Stimulated activated naive CD8-positive, alpha-beta T cell treated with anti-CD3 and anti-CD28 coated beads, Interleukin-15, amount 100 ng/mL, for 72 hours (primary cell): ENCODE measurements around the gene THADA.
A peak's percentile ranks its signal among the peaks of the same experiment; 100 is the strongest.

ENCODE experiments used
- ATAC-seq: fragments of 150-1000 bp; cut with Tn5 transposase; 2 replicates; pipeline ENCODE4 v1.10.0; 2021; ENCODE audit warnings: mild to moderate bottlenecking, moderate library complexity
- DNase-seq, 2 donors: peaks; one replicate each; pipeline ENCODE4 v3.0.0; 2021 to 2022
- H3K27ac Mint-ChIP-seq, 2 donors: one replicate each; pipeline ENCODE4 v1.8.0; 2022; ENCODE audit warnings: mild to moderate bottlenecking in 2 of 2, mixed read lengths in 2 of 2, moderate library complexity in 2 of 2
- H3K27me3 Mint-ChIP-seq: one replicate; pipeline ENCODE4 v1.8.0; 2022; ENCODE audit warnings: mixed read lengths
- H3K4me1 Mint-ChIP-seq: one replicate; pipeline ENCODE4 v1.8.0; 2022; ENCODE audit warnings: mild to moderate bottlenecking, mixed read lengths
- H3K4me3 Mint-ChIP-seq, 2 donors: one replicate each; pipeline ENCODE4 v1.8.0; 2022; ENCODE audit warnings: mild to moderate bottlenecking in 2 of 2, mixed read lengths in 2 of 2, moderate library complexity in 1 of 2
- H3K9me3 Mint-ChIP-seq, 2 donors: one replicate each; pipeline ENCODE4 v1.8.0; 2022; ENCODE audit warnings: mixed read lengths in 2 of 2

Gene THADA

DNA sequence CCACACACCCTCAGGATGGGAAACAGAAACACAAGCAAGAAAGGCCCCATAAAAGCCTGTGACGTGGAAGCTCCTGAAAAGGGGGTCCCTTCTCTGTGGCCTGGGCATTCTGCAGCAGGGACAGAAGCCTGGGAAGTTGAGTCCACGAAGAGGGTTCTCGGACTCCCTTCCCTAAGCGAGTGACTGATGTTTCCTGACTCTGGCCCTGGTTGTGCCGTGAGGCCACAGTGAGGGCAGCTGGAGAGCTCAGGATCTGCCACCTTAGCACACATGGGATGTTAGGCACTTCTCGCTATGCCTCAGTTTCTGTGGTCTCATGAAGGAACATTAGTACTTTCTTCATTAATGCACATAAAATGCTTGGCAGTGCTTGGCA is 282.2 kb downstream of the THADA start:
- Mint-ChIP-seq H3K27ac (no peak overlapping the region), H3K9me3 (no peaks in the 10 kb centered on the region), H3K27me3 (no peaks in the 10 kb centered on the region), H3K4me3 (no peak overlapping the region), H3K4me1 (peaks cover 26% of the 10 kb centered on the region)
- ATAC-seq = no peak
- no peak for DNase-seq

DNA sequence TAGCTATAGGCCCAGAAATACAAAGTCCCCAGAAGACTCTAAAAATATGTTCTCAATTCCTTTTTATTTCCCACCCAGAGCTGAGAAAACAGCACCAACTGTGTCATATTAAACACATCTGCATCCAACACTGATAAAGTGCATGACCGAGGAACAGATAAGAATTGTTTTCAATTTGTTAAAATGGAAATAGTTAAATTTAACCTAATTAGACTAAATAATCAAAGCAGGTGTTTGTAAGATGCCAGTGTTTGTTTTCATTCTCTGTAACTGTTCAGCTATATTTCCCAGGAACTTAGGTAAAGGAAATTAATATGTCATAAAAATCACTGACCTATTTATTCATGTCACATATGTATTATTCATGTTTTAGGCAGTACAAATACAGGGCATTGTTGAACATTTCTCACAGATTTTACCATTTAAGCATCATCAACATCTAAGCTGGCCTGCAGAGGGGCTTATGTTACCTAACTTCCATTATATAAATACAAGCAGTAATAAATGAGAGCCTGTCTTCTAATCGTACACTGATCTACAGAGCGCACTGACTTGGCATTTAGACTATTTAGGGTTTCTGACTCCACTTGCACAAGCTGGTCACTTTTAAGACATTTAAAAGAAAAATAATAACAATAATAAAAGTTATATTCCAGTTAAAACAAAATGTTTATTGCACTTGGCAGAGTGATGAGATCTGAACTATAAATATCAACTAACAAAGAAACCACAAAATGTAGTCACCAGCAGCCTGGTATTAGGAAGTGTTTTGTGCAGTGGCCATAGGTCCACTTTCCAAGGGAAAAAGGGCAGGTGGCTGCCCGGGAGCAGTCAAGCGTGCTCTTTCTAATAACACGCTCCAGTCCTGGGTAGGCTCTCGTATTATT is 282.8 kb downstream of the THADA start:
- no peaks in the 10 kb centered on the region for H3K9me3 Mint-ChIP-seq
- H3K27ac Mint-ChIP-seq = no peak overlapping the region
- peaks cover 26% of the 10 kb centered on the region for H3K4me1 Mint-ChIP-seq
- DNase-seq = no peak
- H3K27me3 Mint-ChIP-seq = no peaks in the 10 kb centered on the region
- no peak overlapping the region for H3K4me3 Mint-ChIP-seq
- ATAC-seq = no peak

DNA sequence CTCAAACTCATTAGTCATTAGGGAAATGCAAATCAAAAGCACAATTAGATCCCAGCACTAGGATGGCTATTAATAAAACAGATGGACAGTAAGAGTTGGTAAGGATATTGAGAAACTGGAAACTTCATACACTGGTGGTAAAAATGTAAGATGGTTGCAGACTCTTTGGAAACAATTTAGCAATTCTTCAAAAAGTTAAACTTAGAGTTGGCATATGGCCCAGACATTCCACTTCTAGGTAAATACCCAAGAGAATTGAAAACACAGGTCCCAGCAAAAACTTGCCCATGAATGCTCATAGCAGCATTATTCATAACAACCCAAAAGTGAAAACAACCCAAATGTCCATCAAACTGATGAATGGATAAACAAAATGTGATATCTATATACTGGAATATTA is 284.6 kb downstream of the THADA start:
- no peak for ATAC-seq
- H3K27ac Mint-ChIP-seq = no peak overlapping the region
- H3K4me1 Mint-ChIP-seq = peaks cover 25% of the 10 kb centered on the region
- H3K4me3 Mint-ChIP-seq = no peak overlapping the region
- no peak for DNase-seq
- no peaks in the 10 kb centered on the region for H3K9me3 Mint-ChIP-seq
- H3K27me3 Mint-ChIP-seq = no peaks in the 10 kb centered on the region

DNA sequence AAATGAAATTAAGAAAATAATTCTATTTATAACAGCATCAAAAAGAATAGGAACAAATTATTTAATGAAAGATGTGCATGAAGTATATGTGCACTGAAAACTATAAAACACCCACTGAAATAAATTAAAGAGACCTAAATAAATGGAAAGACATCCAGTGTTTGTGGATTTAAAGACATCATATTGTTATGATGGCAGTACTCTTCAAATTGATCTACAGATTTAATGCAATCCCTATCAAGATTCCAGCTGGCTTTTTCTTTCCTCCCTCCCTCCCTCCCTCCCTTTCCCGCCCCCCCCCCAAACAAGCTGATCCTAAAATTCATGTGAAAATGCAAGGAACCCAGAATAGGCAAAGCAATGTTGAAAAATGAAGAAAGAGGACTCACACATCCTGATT is 285.9 kb downstream of the THADA start:
- ATAC-seq = no peak

DNA sequence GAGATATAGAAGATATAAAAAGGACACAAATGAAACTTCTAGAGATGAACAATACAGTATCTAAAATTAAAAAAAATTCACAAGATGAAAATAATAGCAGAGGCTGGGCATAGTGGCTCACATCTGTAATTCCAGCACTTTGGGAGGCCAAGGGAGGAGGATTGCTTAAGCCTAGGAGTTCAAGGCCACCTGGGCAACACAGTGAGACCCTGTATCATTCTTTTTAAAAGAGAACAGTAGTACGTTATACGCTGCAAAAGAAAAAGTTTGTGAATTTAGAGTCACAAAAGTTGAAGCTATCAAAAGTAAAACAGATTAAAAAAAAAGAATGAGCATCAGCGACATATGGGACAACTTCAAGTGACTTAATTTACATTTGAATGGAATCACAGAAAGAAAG is 287.9 kb downstream of the THADA start:
- Mint-ChIP-seq H3K4me1 (peaks cover 13% of the 10 kb centered on the region), H3K27me3 (no peaks in the 10 kb centered on the region), H3K27ac (peak overlapping the region in 1 of 2 donors; percentile 71), H3K4me3 (no peak overlapping the region), H3K9me3 (no peaks in the 10 kb centered on the region)
- no peak for ATAC-seq
- DNase-seq = no peak

More for the DNA sequence above, 285.9 kb downstream of the THADA start:
- Mint-ChIP-seq H3K4me1 (peaks cover 13% of the 10 kb centered on the region), H3K27ac (no peak overlapping the region), H3K27me3 (no peaks in the 10 kb centered on the region), H3K9me3 (no peaks in the 10 kb centered on the region), H3K4me3 (no peak overlapping the region)
- no peak for DNase-seq

DNA sequence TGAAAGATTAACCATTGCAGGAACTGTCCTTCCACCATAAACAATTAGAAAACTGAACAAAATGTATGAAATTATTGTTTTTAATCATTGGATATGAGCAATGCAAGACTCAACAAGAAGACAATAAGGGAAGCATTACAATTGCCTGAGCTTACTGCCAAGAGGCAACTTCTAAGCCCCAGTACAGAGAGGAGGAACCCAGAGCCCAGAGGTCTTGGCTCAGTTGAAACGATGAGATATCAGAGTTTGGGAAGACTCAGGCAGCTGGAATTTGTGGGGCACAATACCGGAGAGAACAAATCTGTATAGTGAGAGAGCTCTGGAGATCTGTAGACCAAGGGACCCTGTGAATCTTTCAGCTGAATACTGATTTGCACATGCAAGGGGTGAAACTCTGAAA is 288.8 kb downstream of the THADA start:
- Mint-ChIP-seq H3K9me3 (no peaks in the 10 kb centered on the region), H3K27me3 (no peaks in the 10 kb centered on the region), H3K4me1 (peaks cover 12% of the 10 kb centered on the region), H3K27ac (peak overlapping the region in 1 of 2 donors; percentile 1), H3K4me3 (no peak overlapping the region)
- ATAC-seq (no peak), DNase-seq (no peak)

DNA sequence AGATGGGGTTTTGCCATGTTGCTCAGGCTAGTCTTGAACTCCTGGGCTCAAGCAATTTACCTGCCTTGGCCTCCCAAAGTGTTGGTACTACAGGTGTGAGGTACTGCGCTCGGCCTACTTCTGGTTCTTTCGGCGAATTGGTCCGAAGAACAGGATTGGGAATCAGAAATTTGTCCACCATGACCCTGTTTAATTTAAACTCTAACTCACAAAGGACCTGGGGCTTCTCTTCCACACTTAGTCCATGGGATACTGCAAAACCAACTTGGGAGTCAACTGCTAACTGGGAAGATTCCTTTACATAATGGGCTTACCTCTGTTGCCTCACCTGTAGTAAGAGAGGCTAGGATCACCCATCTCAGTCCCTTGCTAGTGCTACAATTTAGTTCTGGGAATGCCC is 289.6 kb downstream of the THADA start:
- Mint-ChIP-seq H3K4me1 (peaks cover 14% of the 10 kb centered on the region), H3K27me3 (no peaks in the 10 kb centered on the region), H3K27ac (no peak overlapping the region), H3K9me3 (no peaks in the 10 kb centered on the region), H3K4me3 (no peak overlapping the region)
- no peak for ATAC-seq
- DNase-seq = no peak

DNA sequence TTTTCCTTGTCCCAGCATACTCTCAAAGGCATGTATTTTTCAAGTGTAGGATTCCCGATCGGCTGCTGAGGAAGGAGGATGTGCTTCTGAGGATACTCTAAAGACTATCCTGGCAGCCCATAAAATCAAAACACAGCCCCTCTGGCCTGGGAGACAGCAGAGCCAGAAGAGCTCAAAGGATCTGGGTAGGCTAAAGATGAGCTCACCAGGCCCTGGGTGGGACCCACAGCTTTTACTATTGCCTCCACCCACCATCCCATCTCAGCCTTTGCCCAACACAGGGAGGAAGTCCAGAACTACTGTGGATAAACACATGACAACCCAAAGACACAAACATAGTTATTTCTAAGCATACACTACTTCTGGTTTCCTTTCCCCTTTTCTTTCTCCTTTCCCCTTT is 290.3 kb downstream of the THADA start:
- Mint-ChIP-seq H3K9me3 (no peaks in the 10 kb centered on the region), H3K4me3 (no peak overlapping the region), H3K4me1 (peaks cover 17% of the 10 kb centered on the region), H3K27ac (peak overlapping the region in 1 of 2 donors; percentile 31), H3K27me3 (no peaks in the 10 kb centered on the region)
- DNase-seq (no peak), ATAC-seq (no peak)

DNA sequence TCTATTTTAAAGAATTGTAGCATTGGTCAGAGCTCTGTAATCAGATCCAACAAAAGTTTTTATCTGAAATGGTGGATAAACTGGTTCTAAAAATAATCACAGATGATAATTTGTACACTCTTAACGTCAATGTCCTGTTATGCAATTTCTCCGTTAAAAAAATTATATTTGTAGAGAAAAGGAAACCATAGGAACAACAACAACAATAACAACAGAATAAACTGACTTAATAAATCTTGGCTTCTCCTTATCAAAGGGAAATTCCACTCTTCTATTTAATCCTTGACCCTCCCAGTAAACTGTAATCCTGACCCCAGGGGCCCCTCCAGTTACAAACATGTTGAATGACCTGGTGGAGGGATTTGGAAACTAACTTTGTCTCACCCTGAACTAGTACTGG is 290.8 kb downstream of the THADA start:
- Mint-ChIP-seq H3K27me3 (no peaks in the 10 kb centered on the region), H3K4me1 (peaks cover 17% of the 10 kb centered on the region), H3K9me3 (no peaks in the 10 kb centered on the region), H3K27ac (no peak overlapping the region), H3K4me3 (no peak overlapping the region)
- ATAC-seq = no peak
- no peak for DNase-seq

DNA sequence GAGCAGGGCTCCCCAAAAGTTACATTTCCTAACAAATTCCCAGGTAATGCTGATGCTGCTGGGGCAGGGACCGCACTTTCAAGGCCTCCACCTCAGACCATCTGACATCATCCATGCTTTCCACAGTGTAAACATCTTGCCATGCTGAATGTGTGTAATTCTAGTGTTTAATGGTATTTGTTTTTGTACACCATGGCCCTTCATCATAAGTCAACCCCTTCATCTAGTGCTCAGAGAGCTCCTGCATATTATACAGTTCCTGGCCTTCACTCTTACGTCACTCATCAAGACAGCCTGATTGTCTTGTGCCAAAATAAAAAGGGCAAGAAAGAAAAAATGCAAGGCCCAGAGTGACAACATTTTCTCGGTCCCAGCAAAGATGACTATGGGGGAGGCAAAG is 291.9 kb downstream of the THADA start:
- Mint-ChIP-seq H3K27me3 (no peaks in the 10 kb centered on the region), H3K9me3 (no peaks in the 10 kb centered on the region), H3K27ac (peak overlapping the region in 1 of 2 donors; percentile 78), H3K4me1 (peaks cover 17% of the 10 kb centered on the region), H3K4me3 (no peak overlapping the region)
- ATAC-seq (no peak), DNase-seq (no peak)

DNA sequence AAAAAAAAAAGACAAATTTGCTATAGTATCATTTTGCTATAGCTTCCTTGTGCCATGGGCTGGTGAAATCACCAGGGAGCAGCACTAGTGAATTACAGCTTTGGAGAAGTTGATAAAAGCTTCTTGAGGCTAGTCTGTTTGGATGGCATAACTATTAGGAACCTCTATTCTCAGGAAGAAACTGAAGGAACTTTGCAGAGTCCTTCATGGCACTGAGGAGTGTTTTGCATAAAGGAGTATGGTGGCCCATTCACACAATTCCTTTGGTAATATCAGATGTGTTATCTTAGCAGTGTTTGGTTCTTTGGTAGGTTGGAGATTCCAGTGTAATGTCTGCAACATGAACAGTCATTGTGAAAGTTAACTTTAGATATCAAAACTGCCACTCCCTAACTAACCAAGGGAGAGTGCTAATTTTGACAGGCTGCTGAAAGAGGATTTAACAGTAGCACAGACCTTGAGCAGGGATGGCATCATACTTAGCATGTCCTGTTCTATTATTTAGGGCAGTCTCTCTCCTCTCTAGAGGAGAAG is 292.8 kb downstream of the THADA start:
- DNase-seq (no peak), ATAC-seq (peak; percentile 88)
- no peaks in the 10 kb centered on the region for H3K27me3 Mint-ChIP-seq
- no peaks in the 10 kb centered on the region for H3K9me3 Mint-ChIP-seq
- no peak overlapping the region for H3K4me3 Mint-ChIP-seq
- peaks cover 17% of the 10 kb centered on the region for H3K4me1 Mint-ChIP-seq
- H3K27ac Mint-ChIP-seq = no peak overlapping the region

DNA sequence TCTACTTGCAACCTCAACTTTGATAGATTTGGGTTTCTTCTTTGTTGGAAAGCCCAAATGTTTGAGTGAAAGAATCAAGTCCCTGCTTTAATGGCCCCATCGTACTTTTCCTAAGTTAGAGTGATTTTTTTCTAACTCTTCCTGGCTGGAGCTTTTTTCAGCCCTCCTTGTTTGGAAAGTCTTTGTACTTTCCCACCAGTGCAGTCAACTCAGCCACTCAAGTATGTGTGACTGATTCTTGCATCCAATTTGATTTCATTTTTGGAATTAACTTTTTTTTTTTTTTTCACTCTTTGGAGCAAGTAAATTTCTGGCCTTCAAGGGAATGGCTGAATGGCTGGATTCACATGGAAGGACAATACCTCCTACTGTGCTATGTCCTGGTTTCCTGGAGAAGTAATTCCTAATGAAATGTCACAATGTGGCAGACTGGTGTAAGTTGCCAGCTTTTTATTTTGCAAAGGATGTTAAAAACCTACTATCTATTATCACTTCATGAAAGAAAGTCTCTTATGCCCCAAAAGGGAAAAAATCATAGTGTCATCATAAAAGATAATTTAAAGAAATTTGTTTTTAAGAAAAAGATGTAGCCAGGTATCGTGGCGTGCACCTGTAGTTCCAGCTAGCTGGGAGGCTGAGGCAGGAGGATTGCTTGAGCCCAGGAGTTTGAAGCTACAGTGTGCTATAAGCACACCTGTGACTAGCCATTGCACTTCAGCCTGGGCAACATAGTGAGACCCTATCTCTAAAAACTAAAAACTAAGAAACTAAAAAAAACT is 293.5 kb downstream of the THADA start:
- Mint-ChIP-seq H3K27me3 (no peaks in the 10 kb centered on the region), H3K27ac (no peak overlapping the region), H3K4me1 (peaks cover 17% of the 10 kb centered on the region), H3K4me3 (no peak overlapping the region), H3K9me3 (no peaks in the 10 kb centered on the region)
- DNase-seq (no peak), ATAC-seq (no peak)

DNA sequence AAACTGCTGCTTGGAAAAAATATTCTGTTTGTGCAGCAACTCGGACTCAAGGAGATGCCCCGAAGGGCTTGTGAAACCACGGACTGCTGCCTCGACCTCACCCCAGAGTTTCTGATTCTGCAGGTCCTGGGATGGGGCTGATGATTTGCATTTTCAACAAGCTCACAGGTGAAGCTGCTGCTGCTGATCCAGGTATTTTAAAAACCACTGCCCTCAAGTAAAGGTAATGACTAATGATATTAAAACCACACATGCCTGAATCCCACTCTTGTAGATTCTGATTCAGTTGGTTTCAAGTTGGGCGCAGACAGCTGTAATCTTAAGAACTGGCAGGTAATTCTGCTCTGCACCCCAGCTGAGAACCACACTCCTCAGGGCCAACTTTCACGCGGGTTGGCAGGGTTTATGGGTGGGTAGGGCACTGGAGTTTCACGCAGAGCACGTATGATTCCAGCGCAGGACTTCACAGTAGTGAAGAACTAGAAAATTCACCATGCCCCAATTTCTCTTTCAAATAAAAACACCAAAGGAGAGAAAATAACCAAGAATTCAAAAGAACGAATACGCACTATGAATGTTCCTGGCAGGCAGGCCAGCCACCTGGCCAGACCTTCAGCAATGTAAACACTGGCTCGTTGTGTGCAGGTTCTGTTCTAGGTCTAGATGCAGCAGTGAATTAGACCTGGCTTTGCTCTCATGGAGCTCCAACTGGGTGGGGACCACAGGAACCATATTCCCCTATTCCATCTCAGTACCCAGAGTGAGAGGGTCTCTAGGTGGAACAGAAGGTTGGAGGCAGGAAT is 294.9 kb downstream of the THADA start:
- H3K9me3 Mint-ChIP-seq = no peaks in the 10 kb centered on the region
- DNase-seq (no peak), ATAC-seq (peak; percentile 37)
- peaks cover 17% of the 10 kb centered on the region for H3K4me1 Mint-ChIP-seq
- no peaks in the 10 kb centered on the region for H3K27me3 Mint-ChIP-seq
- H3K27ac Mint-ChIP-seq = no peak overlapping the region
- no peak overlapping the region for H3K4me3 Mint-ChIP-seq

DNA sequence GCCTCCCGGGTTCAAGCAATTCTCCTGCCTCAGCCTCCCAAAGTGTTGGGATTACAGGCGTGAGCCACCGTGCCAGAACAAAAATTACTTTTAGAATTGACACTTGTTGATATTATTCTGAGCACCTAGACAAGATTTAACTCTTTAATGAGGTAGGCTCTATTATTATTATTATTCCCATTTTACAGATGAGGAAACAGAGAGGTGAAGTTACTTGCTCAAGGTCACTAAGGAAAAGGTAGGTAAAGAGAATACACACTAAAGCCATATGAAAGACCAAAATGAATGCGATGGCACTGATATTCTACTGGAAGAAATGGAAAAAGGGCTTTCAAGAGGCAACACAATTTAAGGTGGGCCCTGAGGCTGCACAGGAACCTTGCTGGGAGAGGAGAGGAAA is 295.6 kb downstream of the THADA start:
- DNase-seq (no peak), ATAC-seq (no peak)
- H3K9me3 Mint-ChIP-seq = no peaks in the 10 kb centered on the region
- H3K4me3 Mint-ChIP-seq = no peak overlapping the region
- no peaks in the 10 kb centered on the region for H3K27me3 Mint-ChIP-seq
- peaks cover 20% of the 10 kb centered on the region for H3K4me1 Mint-ChIP-seq
- H3K27ac Mint-ChIP-seq = no peak overlapping the region

DNA sequence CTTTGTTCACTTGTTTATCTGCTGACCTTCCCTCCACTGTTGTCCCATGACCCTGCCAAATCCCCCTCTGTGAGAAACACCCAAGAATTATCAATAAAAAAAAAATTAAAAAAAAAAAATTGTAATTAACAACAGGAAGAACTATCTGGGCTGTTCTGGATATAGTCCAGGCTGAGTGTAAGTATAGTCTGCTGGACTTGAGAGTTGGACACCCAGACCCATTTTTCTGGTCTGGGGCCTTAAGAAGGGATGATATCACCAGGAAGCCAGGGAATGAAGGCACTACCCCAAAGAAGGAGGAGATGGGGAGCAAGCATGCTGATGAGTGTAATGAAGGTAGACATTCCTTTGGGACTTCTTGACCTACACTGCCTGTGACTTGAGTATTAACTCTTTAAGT is 297.3 kb downstream of the THADA start:
- H3K4me1 Mint-ChIP-seq = peaks cover 32% of the 10 kb centered on the region
- no peak for ATAC-seq
- peaks cover 0 to 7% of the 10 kb centered on the region in 2 donors for H3K9me3 Mint-ChIP-seq
- peak overlapping the region in 1 of 2 donors; percentile 21 for H3K27ac Mint-ChIP-seq
- H3K4me3 Mint-ChIP-seq = no peak overlapping the region
- no peaks in the 10 kb centered on the region for H3K27me3 Mint-ChIP-seq
- DNase-seq = no peak
